Epidermal melanocyte (primary cell): Measurements from ENCODE around the gene KCNG4.
A peak's percentile ranks its signal among the peaks of the same experiment; 100 is the strongest.

ENCODE experiments used
- DNase-seq: peaks from one replicate; pipeline ENCODE4 v3.0.0; 2011; ENCODE audit warnings: low spot score; ENCODE audit not compliant: insufficient read length

KCNG4 gene, protein sequence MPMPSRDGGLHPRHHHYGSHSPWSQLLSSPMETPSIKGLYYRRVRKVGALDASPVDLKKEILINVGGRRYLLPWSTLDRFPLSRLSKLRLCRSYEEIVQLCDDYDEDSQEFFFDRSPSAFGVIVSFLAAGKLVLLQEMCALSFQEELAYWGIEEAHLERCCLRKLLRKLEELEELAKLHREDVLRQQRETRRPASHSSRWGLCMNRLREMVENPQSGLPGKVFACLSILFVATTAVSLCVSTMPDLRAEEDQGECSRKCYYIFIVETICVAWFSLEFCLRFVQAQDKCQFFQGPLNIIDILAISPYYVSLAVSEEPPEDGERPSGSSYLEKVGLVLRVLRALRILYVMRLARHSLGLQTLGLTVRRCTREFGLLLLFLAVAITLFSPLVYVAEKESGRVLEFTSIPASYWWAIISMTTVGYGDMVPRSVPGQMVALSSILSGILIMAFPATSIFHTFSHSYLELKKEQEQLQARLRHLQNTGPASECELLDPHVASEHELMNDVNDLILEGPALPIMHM

DNA sequence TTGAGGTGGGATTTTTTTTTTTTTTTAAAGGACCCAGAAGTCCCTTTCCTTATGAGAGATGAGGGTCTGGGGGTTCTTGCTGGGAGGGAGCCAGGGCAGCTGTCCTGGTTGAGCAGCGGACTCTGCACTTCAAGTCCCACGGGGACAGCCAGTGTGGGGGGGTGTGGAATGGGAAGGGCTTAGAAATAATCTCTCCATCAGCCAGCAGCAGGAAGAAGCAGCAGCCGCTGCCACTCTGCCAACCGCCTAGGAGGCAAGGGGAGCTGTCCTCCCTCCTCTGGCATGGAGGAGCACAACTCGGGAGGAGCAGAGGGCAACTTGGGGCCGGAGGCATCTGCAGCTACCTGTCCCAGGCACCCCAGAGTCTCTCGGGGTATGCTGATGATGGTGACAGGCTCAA, at the start of gene KCNG4:
TSS of gene KCNG4 (minus strand) at position 104 of the 400 bp plus-strand sequence. CDS start 2,527 bp downstream, outside the sequence.
- no peak for DNase-seq

DNA sequence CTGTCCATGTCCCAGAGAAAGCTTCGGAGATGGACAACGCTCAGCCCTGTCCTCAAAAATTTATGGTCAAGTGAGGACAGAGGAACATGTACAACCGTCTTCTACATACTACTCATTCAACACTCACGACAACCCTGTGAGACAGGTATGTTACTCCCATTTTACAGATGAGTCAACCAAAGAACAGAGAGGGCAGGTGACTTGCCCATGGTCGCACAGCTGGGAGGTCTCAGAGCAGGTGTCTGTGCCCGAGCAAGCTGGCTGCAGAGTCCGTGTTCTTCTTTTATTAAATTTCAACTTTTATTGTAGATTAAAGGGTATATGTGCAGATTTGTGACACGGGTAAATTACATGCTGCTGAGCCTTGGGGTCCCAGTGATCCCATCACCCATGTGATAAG, 49.1 kb upstream of the KCNG4 start:
- DNase-seq = no peak

DNA sequence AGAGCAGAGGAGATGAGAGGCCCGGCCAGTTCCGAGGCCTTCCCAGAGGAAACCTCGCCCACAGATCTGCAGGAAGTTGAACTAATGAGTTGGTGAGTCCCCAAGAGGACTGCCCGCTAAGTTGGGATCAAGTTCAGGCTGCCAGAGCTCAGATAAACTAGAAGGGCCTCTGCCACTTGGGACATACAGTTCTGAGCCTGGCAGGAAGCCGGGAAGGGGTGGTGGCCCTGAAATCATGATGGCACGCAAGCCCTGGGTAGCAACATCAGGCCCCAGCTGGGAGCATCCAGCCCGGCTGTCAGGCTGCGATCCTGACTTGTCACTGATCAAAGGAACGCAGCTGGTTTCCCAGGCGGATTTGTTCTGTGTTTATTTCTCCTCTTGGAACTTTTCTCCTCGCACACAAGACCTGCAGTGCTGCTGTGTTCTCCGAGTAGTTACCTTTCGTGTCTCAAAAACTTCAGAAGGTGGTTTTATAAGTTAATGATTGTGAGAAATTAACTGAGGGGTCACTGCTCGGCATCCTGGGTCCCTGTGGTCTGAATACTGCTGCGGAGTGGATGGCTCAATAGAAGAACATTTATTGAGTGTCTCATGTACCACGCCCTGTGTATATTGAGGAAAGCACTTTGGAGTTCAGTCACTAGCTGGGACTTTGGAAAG, 46.9 kb upstream of the KCNG4 start:
- no peak for DNase-seq

- DNase-seq = peak; percentile 29
Measured at GRCh38 chr16:84284154-84284722, 44.4 kb upstream of the KCNG4 start.

GRCh38 chr16:84283314-84284153, 43.7 kb upstream of the KCNG4 start:
- DNase-seq = no peak

GRCh38 chr16:84282533-84282932, 42.7 kb upstream of the KCNG4 start:
- DNase-seq = no peak

- no peak for DNase-seq
Measured at GRCh38 chr16:84281074-84281473, 41.3 kb upstream of the KCNG4 start.

DNA sequence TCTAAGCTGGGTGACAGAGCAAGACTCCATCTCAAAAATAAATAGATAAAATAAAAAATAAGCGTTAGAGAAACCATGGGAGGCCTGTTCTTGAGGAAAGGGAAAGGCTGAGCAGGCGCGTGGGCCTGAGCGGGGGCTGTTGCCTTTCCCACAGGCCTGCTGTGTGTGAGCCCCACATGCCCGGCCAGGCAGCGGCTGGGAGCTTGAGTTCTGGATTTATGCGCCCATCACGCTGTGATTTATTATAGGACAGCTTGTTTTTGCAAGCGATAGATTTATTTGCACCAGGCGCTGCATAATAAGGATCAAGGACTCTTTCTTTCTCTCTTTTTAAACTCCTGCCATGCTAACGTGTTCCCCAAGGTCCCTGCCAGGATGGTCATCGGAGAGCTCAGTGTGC, 40.1 kb upstream of the KCNG4 start:
- no peak for DNase-seq

DNA sequence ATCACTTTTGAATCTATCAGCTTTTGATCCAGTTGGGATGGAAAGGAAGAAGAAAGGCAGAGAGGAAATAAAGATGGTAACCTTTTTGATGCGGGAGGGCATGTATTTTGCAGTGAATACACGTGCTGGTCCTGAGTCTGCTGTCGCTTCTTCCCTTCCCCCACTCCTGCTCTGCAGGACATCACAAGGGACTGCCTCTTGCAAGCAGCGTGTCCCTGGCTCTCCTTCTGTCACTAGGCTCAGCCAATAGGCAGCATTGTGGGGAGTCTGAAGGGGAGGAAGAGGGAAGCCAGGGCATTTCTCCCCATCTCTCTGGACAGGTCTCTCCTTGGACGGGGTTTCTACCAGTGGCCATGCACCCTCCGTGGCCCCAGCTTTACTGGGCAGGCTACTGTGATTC, 39.2 kb upstream of the KCNG4 start:
- no peak for DNase-seq

DNA sequence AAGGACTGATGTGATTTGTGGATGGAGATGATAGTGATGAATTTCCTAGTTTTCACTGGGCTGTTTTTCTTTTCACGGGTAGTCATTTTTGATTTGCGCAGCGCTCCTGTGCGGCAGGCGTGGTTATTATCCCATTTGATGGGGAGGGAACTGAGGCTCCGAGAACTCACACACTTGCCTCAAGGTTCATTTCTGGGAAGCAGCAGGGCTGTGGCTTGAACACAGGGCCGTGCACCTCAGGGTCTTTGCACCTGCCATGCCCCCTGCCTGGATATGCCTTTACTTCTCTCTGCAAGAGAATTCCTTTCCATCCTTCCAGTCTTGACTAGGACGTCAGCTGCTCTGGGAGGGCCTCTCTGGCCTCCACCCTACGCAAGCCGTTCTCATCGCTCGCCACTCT, 38.5 kb upstream of the KCNG4 start:
- no peak for DNase-seq

DNA sequence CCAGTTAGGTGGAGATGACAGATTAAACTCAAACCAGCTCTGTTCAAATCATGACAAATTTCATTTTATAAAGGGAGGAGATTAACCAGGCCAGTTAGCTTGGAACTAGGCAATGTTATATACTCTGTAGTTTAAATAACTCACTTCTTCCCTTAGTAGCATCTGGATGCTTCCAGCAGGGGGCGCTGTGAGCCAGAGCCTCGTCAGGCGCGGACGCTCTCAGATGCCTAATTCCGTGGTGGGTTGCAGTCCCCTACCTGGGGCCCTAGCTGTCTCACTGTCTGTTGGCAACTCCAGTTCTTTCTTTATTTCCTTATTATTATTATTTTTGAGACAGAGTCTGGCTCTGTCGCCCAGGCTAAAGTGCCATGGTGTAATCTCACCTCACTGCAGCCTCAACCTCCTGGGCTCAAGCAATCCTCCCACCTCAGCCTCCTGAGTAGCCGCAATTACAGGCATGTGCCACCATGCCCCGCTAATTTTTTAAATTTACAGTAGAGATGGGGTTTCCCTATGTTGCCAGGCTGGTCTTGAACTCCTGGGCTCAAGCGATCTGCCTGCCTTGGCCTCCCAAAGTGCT, 37.5 kb upstream of the KCNG4 start:
- DNase-seq = no peak

GRCh38 chr16:84275585-84276151, 35.9 kb upstream of the KCNG4 start:
- no peak for DNase-seq

- DNase-seq = no peak
Measured at GRCh38 chr16:84274515-84274914, 34.7 kb upstream of the KCNG4 start.

DNA sequence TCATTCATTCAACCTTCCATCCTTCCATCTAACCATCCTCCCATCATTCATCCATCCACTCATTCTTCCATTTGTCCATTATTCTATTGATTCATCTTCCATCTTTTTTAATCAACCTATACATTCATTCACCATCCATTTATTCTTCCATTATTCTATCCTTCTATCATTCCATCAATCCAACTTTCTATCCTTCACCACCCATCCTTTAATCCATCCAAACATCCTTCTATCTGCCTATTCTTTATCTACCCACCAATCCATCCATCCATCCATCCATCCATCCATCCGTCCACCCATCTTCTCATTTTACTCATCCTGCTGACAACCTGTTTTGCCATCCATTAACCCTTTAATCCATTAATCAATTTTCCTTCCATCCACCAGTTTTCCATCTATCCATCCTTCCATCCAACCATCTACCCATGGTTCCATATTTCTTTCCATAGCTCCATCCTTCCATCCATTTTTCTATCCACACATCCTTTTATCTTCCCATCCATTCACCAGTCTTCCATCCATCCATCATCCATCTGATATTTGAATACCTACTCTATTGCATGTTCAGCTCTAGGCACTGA, 33.0 kb upstream of the KCNG4 start:
- no peak for DNase-seq

DNA sequence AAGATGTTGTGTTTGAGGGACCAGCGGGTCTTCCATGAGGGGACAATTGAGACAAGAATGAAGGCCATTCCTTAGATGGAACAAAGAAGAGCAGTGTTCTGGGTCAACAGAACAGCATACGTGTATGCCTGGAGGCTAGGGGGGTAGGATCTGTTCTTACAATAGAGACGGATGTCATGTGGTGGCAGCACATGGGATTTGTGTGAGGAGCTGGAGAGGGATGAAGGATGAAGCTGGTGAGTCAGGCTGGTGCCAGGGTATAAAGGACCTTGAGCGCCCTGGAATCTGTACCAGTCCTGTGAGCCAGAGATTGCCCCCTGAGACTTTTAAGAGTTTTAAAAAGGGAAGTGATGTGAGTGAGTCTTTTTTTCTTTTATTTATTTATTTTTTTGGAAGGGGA, 32.1 kb upstream of the KCNG4 start:
- no peak for DNase-seq

GRCh38 chr16:84271037-84271436, 31.2 kb upstream of the KCNG4 start:
- DNase-seq = no peak

- DNase-seq = no peak
Measured at GRCh38 chr16:84270531-84270930, 30.7 kb upstream of the KCNG4 start.

- DNase-seq = no peak
Measured at GRCh38 chr16:84270071-84270470, 30.3 kb upstream of the KCNG4 start.

DNA sequence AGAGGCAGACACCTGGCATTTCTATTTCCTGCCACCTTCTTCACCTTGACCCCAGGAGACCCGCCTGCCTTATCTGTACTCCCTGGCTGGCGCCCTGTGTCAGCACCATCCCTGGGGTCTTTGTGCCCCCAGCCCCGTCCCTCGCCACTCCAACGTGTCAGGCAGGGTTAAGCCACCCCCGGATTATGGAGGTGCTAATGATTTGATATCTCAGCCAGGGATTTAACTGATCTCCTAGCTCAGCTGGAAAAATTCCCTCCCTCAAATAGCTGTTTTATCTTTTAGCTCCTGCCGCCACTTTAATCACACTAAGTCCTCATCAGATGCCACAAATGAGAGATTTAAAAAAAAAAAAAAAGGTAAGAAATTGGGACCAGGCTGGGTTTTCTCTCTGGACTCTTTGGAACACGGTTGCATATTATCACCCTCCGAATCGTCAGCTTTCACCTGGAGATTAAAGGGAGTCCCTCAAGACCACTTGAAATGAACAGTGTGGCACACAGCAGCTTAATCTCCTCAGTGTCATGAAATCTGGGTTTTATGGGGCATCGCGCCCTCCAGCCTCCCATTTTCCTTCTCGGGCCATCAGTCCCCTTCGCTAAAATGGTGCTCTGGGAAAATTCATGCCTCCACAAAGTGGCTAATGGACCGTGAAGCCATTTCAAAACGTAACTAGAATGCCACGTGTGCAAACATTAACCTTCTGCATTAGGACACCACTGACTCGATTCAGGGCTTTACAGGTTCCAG, 28.7 kb upstream of the KCNG4 start:
- no peak for DNase-seq

GRCh38 chr16:84267380-84267779, 27.6 kb upstream of the KCNG4 start:
- DNase-seq = no peak
